Measurements from ENCODE around the gene CARF. TPM values are rescaled to one million over a fixed set of nuclear protein-coding genes. Genes with fewer than 3 reads are reported as not detected.
"Not testable (repeated sequence)": the region's sequence is repeated elsewhere in the genome, so short reads cannot be mapped to it uniquely, and the experiment has no call there.

Gene CARF
- total RNA-seq: 11.1 TPM
- polyA plus RNA-seq (ENCODE audit: insufficient read depth in 1 of 8, insufficient read length in 8 of 8, low replicate concordance in 1 of 8): 1 to 10 TPM; 5.3 to 8.7 (median 6.1) TPM
- long read RNA-seq, donor 1: 0 reads
- long read RNA-seq, donor 2: 0 reads
- long read RNA-seq, donor 3, partial matches to known transcripts: 11 of 11 reads
- long read RNA-seq, donor 3, other reads (novel, unspliced or antisense): 0 of 11 reads
- long read RNA-seq, donor 4: 0 reads
- long read RNA-seq, donor 5: 0 reads
- long read RNA-seq, donor 6: 0 reads
- long read RNA-seq, donor 7, partial matches to known transcripts: 0 of 1 reads
- long read RNA-seq, donor 7, other reads (novel, unspliced or antisense): 0 of 1 reads
- long read RNA-seq, donor 8: 0 reads
- long read RNA-seq, donor 9: 0 reads
- long read RNA-seq, donor 10, partial matches to known transcripts: 5 of 7 reads
- long read RNA-seq, donor 10, other reads (novel, unspliced or antisense): 0 of 7 reads
- long read RNA-seq, donor 11, partial matches to known transcripts: 0 of 1 reads
- long read RNA-seq, donor 11, other reads (novel, unspliced or antisense): 0 of 1 reads

DNA sequence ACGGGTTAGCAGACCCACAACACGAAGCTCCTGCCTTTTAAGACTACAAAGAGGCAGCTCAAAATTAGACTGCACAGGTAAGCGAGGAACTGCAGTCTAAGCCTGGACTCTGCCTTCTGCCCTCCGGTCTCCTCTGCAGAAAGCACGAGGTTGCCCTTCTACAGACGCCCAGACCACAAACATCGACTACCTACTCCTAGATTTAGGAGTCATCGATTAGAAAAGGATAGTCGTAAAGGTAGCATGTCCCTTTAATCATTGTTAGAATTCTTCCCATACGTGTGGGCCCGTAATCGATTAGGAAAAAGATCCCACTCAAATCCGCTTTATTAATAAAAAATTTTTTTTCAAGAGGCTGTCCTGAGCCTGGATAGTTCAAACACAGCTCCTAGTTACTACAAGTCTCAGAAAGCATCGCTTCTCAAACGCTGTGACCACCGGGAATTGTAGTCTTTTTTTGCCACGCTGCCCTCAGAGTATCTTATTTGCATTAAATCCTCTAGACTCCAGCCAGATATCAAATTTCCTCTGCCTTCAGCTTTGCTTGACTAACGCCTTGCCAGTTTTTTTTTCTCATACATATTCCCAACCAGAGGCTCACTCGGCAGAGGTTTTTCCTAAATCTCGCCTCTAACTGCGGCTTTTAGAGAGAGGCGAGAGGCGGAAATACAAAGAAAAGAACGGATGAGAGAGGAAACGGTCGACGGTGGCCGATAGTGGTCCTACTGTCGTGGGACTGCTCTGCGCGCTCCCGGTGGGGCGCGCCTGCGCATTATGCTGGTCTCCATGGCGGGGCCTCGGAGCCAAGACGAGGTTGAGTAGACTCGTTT is at the start of gene CARF, which contains the start of gene WDR12:
CARF (plus strand) TSS at position 764 of the 830 bp plus-strand sequence. CDS start 29,628 bp downstream, outside the sequence.
WDR12 (minus strand) TSS at position 162 of the 830 bp plus-strand sequence. CDS start 197 bp downstream, outside the sequence.
- under 1% methylated on average over 24 of the region's 39 CpGs for WGBS (ENCODE audit: insufficient coverage)
- H3K27ac ChIP-seq (ENCODE audit: low read length): peak within 1 kb of the TSS; percentile 99
- peak within 1 kb of the TSS; percentile 94 for H3K4me3 ChIP-seq (ENCODE audit: low read length)
- H3K36me3 ChIP-seq (ENCODE audit: control insufficient read depth, insufficient read depth, low read length): no peaks in the 10 kb centered on the region
- DNase-seq: peak; percentile 99
- no peaks in the 10 kb centered on the region for H3K27me3 ChIP-seq (ENCODE audit: control insufficient read depth, insufficient read depth, low read length)
- no peaks in the 10 kb centered on the region for H3K9me3 ChIP-seq (replicated peaks; ENCODE audit: control insufficient read depth, low read depth, low read length)
- H3K4me1 ChIP-seq (ENCODE audit: control insufficient read depth, insufficient read depth, low read length): peaks cover 6% of the 10 kb centered on the region

GRCh38 chr2:202870431-202871299 is 41.4 kb upstream of the CARF start:
- Histone ChIP-seq H3K27me3 (ENCODE audit: control insufficient read depth, insufficient read depth, low read length) (no peaks in the 10 kb centered on the region), H3K4me3 (ENCODE audit: low read length) (peak overlapping the region; percentile 89), H3K27ac (ENCODE audit: low read length) (peak overlapping the region; percentile 94), H3K9me3 (replicated peaks; ENCODE audit: control insufficient read depth, low read depth, low read length) (no peaks in the 10 kb centered on the region), H3K4me1 (ENCODE audit: control insufficient read depth, insufficient read depth, low read length) (peaks cover 3% of the 10 kb centered on the region), H3K36me3 (ENCODE audit: control insufficient read depth, insufficient read depth, low read length) (no peaks in the 10 kb centered on the region)
- 0% methylated on average over 29 of the region's 37 CpGs for WGBS (ENCODE audit: insufficient coverage)
- DNase-seq: peak; percentile 84

GRCh38 chr2:202871300-202872141 is 40.6 kb upstream of the CARF start, which contains the start of gene ICA1L:
TSS of gene ICA1L (minus strand) at chr2:202871766. CDS start at chr2:202829009, 42,757 bp downstream.
- peak; percentile 92 for DNase-seq
- no peaks in the 10 kb centered on the region for H3K27me3 ChIP-seq (ENCODE audit: control insufficient read depth, insufficient read depth, low read length)
- H3K4me1 ChIP-seq (ENCODE audit: control insufficient read depth, insufficient read depth, low read length): peaks cover 3% of the 10 kb centered on the region
- H3K36me3 ChIP-seq (ENCODE audit: control insufficient read depth, insufficient read depth, low read length): no peaks in the 10 kb centered on the region
- peak within 1 kb of the TSS; percentile 94 for H3K27ac ChIP-seq (ENCODE audit: low read length)
- H3K4me3 ChIP-seq (ENCODE audit: low read length): peak within 1 kb of the TSS; percentile 89
- under 1% methylated on average over 81 of the region's 93 CpGs for whole genome bisulfite sequencing (ENCODE audit: insufficient coverage)
- H3K9me3 ChIP-seq (replicated peaks; ENCODE audit: control insufficient read depth, low read depth, low read length): no peaks in the 10 kb centered on the region

DNA sequence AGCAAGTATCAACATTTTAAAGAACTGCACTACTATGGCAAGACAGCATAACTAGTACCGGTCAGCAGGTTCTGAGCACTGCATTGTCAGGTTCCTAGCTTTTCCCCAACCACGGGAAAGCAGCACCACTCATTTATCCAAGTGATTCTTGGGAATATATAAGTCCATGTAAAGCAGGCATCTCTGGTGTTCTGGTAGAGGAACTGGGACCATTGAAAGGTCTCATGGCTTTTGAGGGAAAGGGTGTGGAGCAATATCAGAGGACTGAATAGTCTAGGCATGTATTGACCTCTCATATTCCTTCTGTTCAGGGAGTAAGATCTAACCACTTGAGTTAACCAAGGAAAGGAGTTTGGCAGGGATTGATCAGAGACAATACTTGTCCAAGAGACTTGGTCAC is 34.4 kb upstream of the CARF start:
- Histone ChIP-seq H3K27me3 (ENCODE audit: control insufficient read depth, insufficient read depth, low read length) (no peaks in the 10 kb centered on the region), H3K4me3 (ENCODE audit: low read length) (no peak overlapping the region), H3K4me1 (ENCODE audit: control insufficient read depth, insufficient read depth, low read length) (no peaks in the 10 kb centered on the region), H3K9me3 (replicated peaks; ENCODE audit: control insufficient read depth, low read depth, low read length) (no peaks in the 10 kb centered on the region), H3K36me3 (ENCODE audit: control insufficient read depth, insufficient read depth, low read length) (peaks cover 6% of the 10 kb centered on the region), H3K27ac (ENCODE audit: low read length) (no peak overlapping the region)
- no CpG with 5 or more reads among the region's 2 CpGs for WGBS (ENCODE audit: insufficient coverage)
- no peak for DNase-seq

DNA sequence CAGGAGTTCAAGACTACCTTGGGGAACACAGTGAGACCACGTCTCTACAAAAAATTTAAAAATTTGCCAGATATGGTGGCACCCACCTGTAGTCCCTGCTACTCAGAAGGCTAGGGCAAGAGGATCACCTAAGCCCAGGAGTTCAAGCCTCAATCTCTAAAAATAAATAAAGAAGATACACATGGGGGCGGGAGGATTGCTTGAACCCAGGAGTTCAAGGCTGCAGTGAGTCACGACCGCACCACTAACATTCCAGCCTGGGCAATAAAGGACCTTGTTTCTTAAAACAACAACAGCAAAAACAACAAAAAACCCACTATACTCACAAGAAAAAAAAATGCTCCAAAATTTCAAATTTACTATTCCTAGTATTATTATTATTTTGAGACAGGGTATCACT is 30.5 kb upstream of the CARF start:
- no peak for DNase-seq
- H3K27me3 ChIP-seq (ENCODE audit: control insufficient read depth, insufficient read depth, low read length): no peaks in the 10 kb centered on the region
- H3K4me3 ChIP-seq (ENCODE audit: low read length): no peak overlapping the region
- no peaks in the 10 kb centered on the region for H3K9me3 ChIP-seq (replicated peaks; ENCODE audit: control insufficient read depth, low read depth, low read length)
- H3K36me3 ChIP-seq (ENCODE audit: control insufficient read depth, insufficient read depth, low read length): peaks cover 26% of the 10 kb centered on the region
- 75% methylated on average over 1 of the region's 4 CpGs for whole genome bisulfite sequencing (ENCODE audit: insufficient coverage)
- H3K27ac ChIP-seq (ENCODE audit: low read length): no peak overlapping the region
- H3K4me1 ChIP-seq (ENCODE audit: control insufficient read depth, insufficient read depth, low read length): peaks cover 2% of the 10 kb centered on the region

GRCh38 chr2:202883987-202884675 is 27.9 kb upstream of the CARF start:
- Histone ChIP-seq H3K4me3 (ENCODE audit: low read length) (no peak overlapping the region), H3K36me3 (ENCODE audit: control insufficient read depth, insufficient read depth, low read length) (peaks cover 31% of the 10 kb centered on the region), H3K4me1 (ENCODE audit: control insufficient read depth, insufficient read depth, low read length) (peaks cover 2% of the 10 kb centered on the region), H3K9me3 (replicated peaks; ENCODE audit: control insufficient read depth, low read depth, low read length) (no peaks in the 10 kb centered on the region), H3K27me3 (ENCODE audit: control insufficient read depth, insufficient read depth, low read length) (no peaks in the 10 kb centered on the region), H3K27ac (ENCODE audit: low read length) (no peak overlapping the region)
- WGBS (ENCODE audit: insufficient coverage): no CpG with 5 or more reads among the region's 5 CpGs
- DNase-seq: no peak

DNA sequence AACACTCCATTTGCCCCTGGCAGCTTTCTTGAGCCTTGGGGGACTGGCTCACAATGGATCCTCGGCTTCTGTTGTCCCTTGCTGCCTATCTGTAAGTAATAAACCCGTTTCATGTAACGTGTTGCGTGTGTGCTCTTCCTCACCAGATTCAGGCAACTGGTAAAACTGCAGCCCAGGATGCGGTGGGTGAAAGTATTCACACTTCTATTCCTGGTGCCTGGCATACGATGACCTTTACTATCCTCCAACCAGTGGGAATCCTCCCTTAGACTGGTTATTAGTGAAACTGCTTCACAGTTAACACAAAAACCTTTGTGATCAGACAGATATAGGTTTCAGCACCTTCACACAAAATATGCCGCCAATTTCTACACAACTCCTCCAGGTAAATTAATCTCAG is 26.9 kb upstream of the CARF start:
- peaks cover 40% of the 10 kb centered on the region for H3K36me3 ChIP-seq (ENCODE audit: control insufficient read depth, insufficient read depth, low read length)
- H3K9me3 ChIP-seq (replicated peaks; ENCODE audit: control insufficient read depth, low read depth, low read length): no peaks in the 10 kb centered on the region
- 89% methylated on average over 5 of the region's 7 CpGs for WGBS (ENCODE audit: insufficient coverage)
- H3K27me3 ChIP-seq (ENCODE audit: control insufficient read depth, insufficient read depth, low read length): no peaks in the 10 kb centered on the region
- H3K27ac ChIP-seq (ENCODE audit: low read length): no peak overlapping the region
- no peak overlapping the region for H3K4me3 ChIP-seq (ENCODE audit: low read length)
- no peak for DNase-seq
- peaks cover 2% of the 10 kb centered on the region for H3K4me1 ChIP-seq (ENCODE audit: control insufficient read depth, insufficient read depth, low read length)

DNA sequence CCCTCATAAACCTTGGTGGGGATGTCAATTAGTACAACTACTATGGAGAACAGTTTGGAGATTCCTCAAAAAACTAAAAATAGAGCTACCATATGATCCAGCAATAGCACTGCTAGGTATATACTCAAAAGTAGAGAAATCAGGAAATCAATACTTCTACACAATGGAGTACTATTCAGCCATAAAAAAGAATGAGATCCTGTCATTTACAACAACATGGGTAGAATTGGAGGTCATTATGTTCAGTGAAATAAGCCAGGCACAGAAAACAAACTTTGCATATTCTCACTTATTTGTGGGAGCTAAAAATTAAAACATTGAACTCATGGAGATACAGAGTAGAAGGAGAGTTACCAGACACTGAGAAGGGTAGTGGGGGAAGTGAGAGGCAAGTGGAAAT is 6.6 kb upstream of the CARF start:
- H3K27me3 ChIP-seq (ENCODE audit: control insufficient read depth, insufficient read depth, low read length); H3K36me3 ChIP-seq (ENCODE audit: control insufficient read depth, insufficient read depth, low read length); H3K27ac ChIP-seq (ENCODE audit: low read length); H3K9me3 ChIP-seq (replicated peaks; ENCODE audit: control insufficient read depth, low read depth, low read length); DNase-seq; H3K4me1 ChIP-seq (ENCODE audit: control insufficient read depth, insufficient read depth, low read length); H3K4me3 ChIP-seq (ENCODE audit: low read length): not testable (repeated sequence)
